Adrenal gland (tissue), 12 donors: Measurements from ENCODE around the gene ZBTB8B. TPM values are rescaled to one million over a fixed set of nuclear protein-coding genes. Genes with fewer than 3 reads are reported as not detected.
"Not testable (repeated sequence)": the region's sequence is repeated elsewhere in the genome, so short reads cannot be mapped to it uniquely, and the experiment has no call there.

Experiments
- DNase-seq, 7 donors: peaks; one replicate each; pipeline ENCODE4 v3.0.0-alpha.2; 2019 to 2020
- H3K27ac ChIP-seq, 5 donors: fragments of 200-600 bp; sonication (generic) in 4 of 5; 1 replicate in 3 of 5; 2 replicates in 2 of 5; pipeline versions ENCODE4 v1.5.1 to v1.8.0; 2016 to 2020; ENCODE audit warnings: mild to moderate bottlenecking in 1 of 5
- H3K27me3 ChIP-seq: fragments of 200-600 bp; 2 replicates; pipeline ENCODE4 v1.8.0; 2021
- H3K36me3 ChIP-seq, 2 donors: fragments of 200-600 bp; replicated peaks in 1 of 2; 1 replicate in 1 of 2; 2 replicates in 1 of 2; pipeline versions ENCODE4 v1.5.1 to v1.8.0; 2018 to 2022
- H3K4me1 ChIP-seq, 2 donors: fragments of 200-600 bp; replicated peaks in 1 of 2; 1 replicate in 1 of 2; 2 replicates in 1 of 2; pipeline versions ENCODE4 v1.5.1 to v1.8.0; 2018 to 2021
- H3K4me3 ChIP-seq, 4 donors: fragments of 200-600 bp; sonication (generic) in 3 of 4; one replicate each; pipeline ENCODE4 v1.5.1; 2016 to 2018
- H3K9me3 ChIP-seq, 3 donors: fragments of 200-600 bp; sonication (generic) in 1 of 3; replicated peaks in 1 of 3; 1 replicate in 2 of 3; 2 replicates in 1 of 3; pipeline versions ENCODE4 v1.5.1 to v1.8.0; 2016 to 2021
- CTCF ChIP-seq, 6 experiments: fragments of 450-650 bp in 4 of 6; fragments of 200-600 bp in 2 of 6; sonication (generic) in 1 of 6; IDR thresholded peaks; 1 replicate in 5 of 6; 2 replicates in 1 of 6; pipeline versions ENCODE4 v1.5.1 to v1.8.0; 2016 to 2021; ENCODE audit warnings: antibody characterized with exemption in 6 of 6, mild to moderate bottlenecking in 2 of 6, moderate library complexity in 1 of 6
- POLR2A ChIP-seq, 2 donors: fragments of 450-650 bp; IDR thresholded peaks; one replicate each; pipeline ENCODE4 v1.6.1; 2017; ENCODE audit warnings: antibody characterized with exemption in 2 of 2, mild to moderate bottlenecking in 2 of 2, moderate library complexity in 1 of 2
- WGBS, 4 donors: extraction: QIAGEN DNeasy Blood & Tissue Kit in 2 of 4; methylation state at CpG; one replicate each; pipeline versions ENCODE4 v1.1.5 to v1.1.7; 2013 to 2017; 5-methylcytosine and 5-hydroxymethylcytosine counted together
- intact Hi-C, 2 donors: fragments of 100-400 bp; cut with DNase I; formaldehyde crosslinking; loops; one replicate each; pipeline versions ENCODE4 v1.14.1 to v1.15.0; 2022 to 2023
- polyA plus RNA-seq, 3 donors: library from polyadenylated mRNA; stranded (reverse); fragments of 200-250 nt in 2 of 3; fragments of 350-450 nt in 1 of 3; fragmentation: Illumina TruSeq in 1 of 3; extraction: RNeasy Lipid Tissue Mini Kit (QIAGEN cat#74804) in 1 of 3; gene quantifications; one replicate each; pipeline ENCODE4 v1.2.3, GENCODE V29; 2013 to 2014
- total RNA-seq, 9 donors: library from RNA; depleted of rRNA in 4 of 9; stranded (reverse); fragments of >200 nt in 4 of 9; fragments of 120-200 nt in 1 of 9; fragmentation: NEBNext Ultra II Directional in 1 of 9; extraction: Animal tissue kit (Norgen Biotek cat#: 25700) in 1 of 9; gene quantifications; one replicate each; pipeline versions ENCODE4 v1.1.0 to v1.2.4, GENCODE V29; 2013 to 2023
- donor health status: healthy with polysubstance abuse.
- donor health status: Bipolar disorder and iron deficiency.
- donor health status: DM: yes; HTN: yes; CAD: no.
- donor health status: DM: no; HTN: no; CAD: no.
- donor health status: DM: no; HTN: no; CAD: no.
- donor health status: DM: yes; HTN: yes; CAD: no.

The ZBTB8B gene
- total and polyA plus RNA-seq, 12 donors: under 0.01 to 0.89 (median 0.09) TPM; not detected in 2

DNA sequence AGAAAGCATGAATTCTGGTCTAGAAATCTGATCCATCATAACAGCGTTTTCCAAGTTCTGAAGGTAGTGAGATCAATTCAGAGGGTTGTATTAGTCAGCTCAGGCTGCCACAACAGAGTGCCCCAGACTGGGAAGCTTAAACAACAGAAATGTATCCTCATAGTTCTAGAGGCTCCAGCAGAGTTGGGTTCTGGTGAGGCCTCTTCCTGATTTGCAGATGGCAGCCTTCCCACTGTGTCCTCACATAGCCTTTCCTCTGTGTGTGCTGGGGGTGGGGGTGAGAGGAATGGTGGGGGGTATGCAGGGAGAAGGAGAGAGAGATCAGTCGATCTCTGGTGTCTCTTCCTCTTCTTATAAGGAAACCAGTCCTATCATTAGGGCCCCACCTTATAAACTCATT, 15.1 kb downstream of the ZBTB8B start:
- 60 to 77% (median 65%) methylated on average over 2 of the region's 2 CpGs for WGBS, 4 donors
- DNase-seq: no peak
- Histone ChIP-seq H3K9me3 (no peaks in the 10 kb centered on the region), H3K27ac (no peak overlapping the region), H3K4me1 (peaks cover 0 to 2% of the 10 kb centered on the region in 2 donors), H3K36me3 (no peaks in the 10 kb centered on the region), H3K27me3 (no peaks in the 10 kb centered on the region), H3K4me3 (no peak overlapping the region)
- intact Hi-C loops: no loop called here
- TF ChIP-seq POLR2A (IDR thresholded peaks at IDR 0.05) (no peak), CTCF (IDR thresholded peaks at IDR 0.05) (no peak)

- no peak for TF ChIP-seq CTCF (IDR thresholded peaks at IDR 0.05)
- TF ChIP-seq POLR2A (IDR thresholded peaks at IDR 0.05): no peak
- Histone ChIP-seq H3K36me3 (no peaks in the 10 kb centered on the region), H3K27me3 (no peaks in the 10 kb centered on the region), H3K4me3 (no peak overlapping the region), H3K4me1 (peaks cover 3 to 10% of the 10 kb centered on the region in 2 donors), H3K27ac (no peak overlapping the region), H3K9me3 (no peaks in the 10 kb centered on the region)
- no peak for DNase-seq
- intact Hi-C loops: no loop called here
- WGBS, 4 donors: 95 to 97% (median 96%) methylated on average over 8 to 12 of the region's 12 CpGs
These were observed 15.9 kb downstream of the ZBTB8B start for GRCh38 chr1:32480761-32481160.

DNA sequence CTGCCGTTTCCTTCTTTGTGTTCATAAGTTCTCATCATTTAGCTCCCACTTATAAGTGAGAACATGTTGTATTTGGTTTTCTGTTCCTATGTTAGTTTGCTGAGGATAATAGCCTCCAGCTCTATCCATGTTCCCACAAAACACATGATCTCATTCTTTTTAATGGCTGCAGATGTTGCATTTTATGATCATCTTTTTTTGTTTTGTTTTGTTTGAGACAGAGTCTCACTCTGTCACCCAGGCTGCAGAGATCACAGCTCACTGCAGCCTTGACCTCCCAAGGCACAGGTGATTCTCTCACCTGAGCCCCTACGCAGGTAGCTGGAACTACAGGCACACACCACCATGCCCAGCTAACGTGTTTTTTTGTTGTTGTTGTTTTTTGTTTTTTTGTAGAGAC, 16.9 kb downstream of the ZBTB8B start:
- 81 to 96% (median 91%) methylated on average over 3 of the region's 3 CpGs for WGBS, 4 donors
- H3K9me3 ChIP-seq, H3K27me3 ChIP-seq, intact Hi-C loops, DNase-seq, H3K4me3 ChIP-seq, H3K36me3 ChIP-seq: not testable (repeated sequence)
- H3K4me1 ChIP-seq: peaks cover 12 to 17% of the 10 kb centered on the region in 2 donors
- peak overlapping the region in 1 of 5 donors; percentile 9 for H3K27ac ChIP-seq

- no peak overlapping the region for H3K4me3 ChIP-seq
- no peak for TF ChIP-seq POLR2A (IDR thresholded peaks at IDR 0.05)
- no peak for TF ChIP-seq CTCF (IDR thresholded peaks at IDR 0.05)
- intact Hi-C loops: no loop called here
- no peaks in the 10 kb centered on the region for H3K36me3 ChIP-seq
- H3K27ac ChIP-seq: peak overlapping the region in 3 of 5 donors; percentile 60 to 80 (median 76)
- no peaks in the 10 kb centered on the region for H3K9me3 ChIP-seq
- H3K27me3 ChIP-seq: no peaks in the 10 kb centered on the region
- DNase-seq: peak in 5 of 7 donors; percentile 51 to 78 (median 68)
- peaks cover 12 to 17% of the 10 kb centered on the region in 2 donors for H3K4me1 ChIP-seq
- 46 to 57% (median 53%) methylated on average over 3 of the region's 3 CpGs for WGBS, 4 donors
These were observed 20.8 kb downstream of the ZBTB8B start for GRCh38 chr1:32485554-32486255.
